Fibroblast of lung (primary cell): ENCODE data around the gene CPN2. TPM values are rescaled to one million over a fixed set of nuclear protein-coding genes. Genes with fewer than 3 reads are reported as not detected.
A peak's percentile ranks its signal among the peaks of the same experiment; 100 is the strongest.

Source experiments
- DNase-seq, 2 donors: peaks; one replicate each; pipeline versions ENCODE4 v3.0.0 to v3.0.0-alpha.2; 2010; ENCODE audit warnings: low read depth in 2 of 2
- H2AFZ ChIP-seq: 2 replicates; pipeline ENCODE4 v1.5.1; 2012; ENCODE audit warnings: low read length, control low read depth, inconsistent platforms
- H3K27ac ChIP-seq: 2 replicates; pipeline ENCODE4 v1.5.1; 2011; ENCODE audit warnings: low read length, control low read depth; ENCODE audit not compliant: insufficient read depth
- H3K27me3 ChIP-seq: 2 replicates; pipeline ENCODE4 v1.5.1; 2011; ENCODE audit warnings: mild to moderate bottlenecking, low read length; ENCODE audit not compliant: control insufficient read depth, insufficient read depth
- H3K36me3 ChIP-seq: 2 replicates; pipeline ENCODE4 v1.5.1; 2011; ENCODE audit warnings: low read length; ENCODE audit not compliant: control insufficient read depth, insufficient read depth
- H3K4me1 ChIP-seq: 2 replicates; pipeline ENCODE4 v1.5.1; 2011; ENCODE audit warnings: low read length; ENCODE audit not compliant: control insufficient read depth, insufficient read depth; ENCODE audit errors: extremely low read depth
- H3K4me2 ChIP-seq: 2 replicates; pipeline ENCODE4 v1.5.1; 2011; ENCODE audit warnings: low read length, control low read depth; ENCODE audit not compliant: insufficient read depth; ENCODE audit errors: extremely low read depth
- H3K4me3 ChIP-seq, 4 experiments: fragments of 200-600 bp in 1 of 4; sonication (generic) in 1 of 4; replicated peaks in 1 of 4; 2 replicates each; pipeline ENCODE4 v1.5.1; 2011 to 2016; ENCODE audit warnings: low read length in 4 of 4, low read depth in 3 of 4, mild to moderate bottlenecking in 3 of 4, control low read depth in 2 of 4, inconsistent platforms in 1 of 4, mixed read lengths in 1 of 4; ENCODE audit not compliant: insufficient read depth in 1 of 4; ENCODE audit errors: control extremely low read depth in 1 of 4
- H3K79me2 ChIP-seq: 2 replicates; pipeline ENCODE4 v1.5.1; 2012; ENCODE audit warnings: mild to moderate bottlenecking, low read length, inconsistent platforms; ENCODE audit not compliant: control insufficient read depth, insufficient read depth
- H3K9ac ChIP-seq: 2 replicates; pipeline ENCODE4 v1.5.1; 2011; ENCODE audit warnings: mild to moderate bottlenecking, low read length, control low read depth; ENCODE audit not compliant: insufficient read depth
- H3K9me3 ChIP-seq: 2 replicates; pipeline ENCODE4 v1.5.1; 2012; ENCODE audit warnings: low read depth, low read length; ENCODE audit not compliant: control insufficient read depth, insufficient read depth
- H4K20me1 ChIP-seq: 2 replicates; pipeline ENCODE4 v1.5.1; 2011; ENCODE audit warnings: low read length; ENCODE audit not compliant: control insufficient read depth, insufficient read depth; ENCODE audit errors: extremely low read depth
- CTCF ChIP-seq, 2 donors: IDR thresholded peaks in 1 of 2; conservative IDR thresholded peaks in 1 of 2; 1 replicate in 1 of 2; 2 replicates in 1 of 2; pipeline ENCODE4 v1.5.1; 2011 to 2012; ENCODE audit warnings: low read length in 2 of 2, control low read depth in 1 of 2, inconsistent platforms in 1 of 2, low read depth in 1 of 2, mild to moderate bottlenecking in 1 of 2
- EZH2 ChIP-seq: IDR thresholded peaks from 2 replicates; pipeline ENCODE4 v1.5.1; 2012; ENCODE audit warnings: low read length, control low read depth, mild to moderate bottlenecking; ENCODE audit errors: missing control alignments
- polyA plus RNA-seq, 2 donors: library from polyadenylated mRNA; depleted of rRNA in 1 of 2; stranded (reverse) in 1 of 2; unstranded in 1 of 2; fragments of >200 nt; gene quantifications; 2 replicates each; pipeline ENCODE4 v1.2.1, GENCODE V29; 2011 to 2012; ENCODE audit warnings: missing spikeins in 1 of 2
- total RNA-seq: library from RNA; depleted of rRNA; stranded (reverse); fragments of >200 nt; gene quantifications from 2 replicates; pipeline ENCODE4 v1.2.1, GENCODE V29; 2014

The CPN2 gene
- total and polyA plus RNA-seq, 2 donors (not counting 1 experiment from before 2014, with no cell fraction given): not detected

GRCh38 chr3:194395778-194396538, 44.8 kb upstream of the CPN2 start:
- Histone ChIP-seq H2AFZ (peak overlapping the region; percentile 29), H3K9me3 (no peaks in the 10 kb centered on the region), H4K20me1 (no peaks in the 10 kb centered on the region), H3K27me3 (peaks cover 21% of the 10 kb centered on the region), H3K79me2 (no peaks in the 10 kb centered on the region), H3K9ac (no peak overlapping the region), H3K4me1 (peaks cover 4% of the 10 kb centered on the region), H3K4me2 (peak overlapping the region; percentile 32), H3K4me3 (peak overlapping the region in 1 of 4 experiments; percentile 20), H3K36me3 (no peaks in the 10 kb centered on the region), H3K27ac (no peak overlapping the region)
- no peak for TF ChIP-seq CTCF (conservative IDR thresholded peaks at IDR 0.05 in 1 of 2, IDR thresholded peaks at IDR 0.05 in 1 of 2; ENCODE audit: low read depth in 1 of 2, low read length in 2 of 2)
- no peak for TF ChIP-seq EZH2
- DNase-seq: peak in 1 of 2 donors; percentile 59

- no peak overlapping the region for H3K4me2 ChIP-seq
- DNase-seq: peak in 1 of 2 donors; percentile 58
These were observed 44.1 kb upstream of the CPN2 start for GRCh38 chr3:194395212-194395611.

GRCh38 chr3:194392576-194392975, 41.4 kb upstream of the CPN2 start:
- Histone ChIP-seq H3K27ac (no peak overlapping the region), H2AFZ (no peak overlapping the region), H3K4me2 (no peak overlapping the region), H3K4me3 (no peak overlapping the region), H3K9ac (no peak overlapping the region), H3K79me2 (no peaks in the 10 kb centered on the region), H3K27me3 (peaks cover 23% of the 10 kb centered on the region), H3K4me1 (peaks cover 4% of the 10 kb centered on the region), H3K9me3 (no peaks in the 10 kb centered on the region), H4K20me1 (no peaks in the 10 kb centered on the region), H3K36me3 (no peaks in the 10 kb centered on the region)
- TF ChIP-seq EZH2 (no peak), CTCF (conservative IDR thresholded peaks at IDR 0.05 in 1 of 2, IDR thresholded peaks at IDR 0.05 in 1 of 2; ENCODE audit: low read depth in 1 of 2, low read length in 2 of 2) (no peak)
- DNase-seq: no peak

More at GRCh38 chr3:194395212-194395611, 44.1 kb upstream of the CPN2 start:
- no peak for TF ChIP-seq CTCF (conservative IDR thresholded peaks at IDR 0.05 in 1 of 2, IDR thresholded peaks at IDR 0.05 in 1 of 2; ENCODE audit: low read depth in 1 of 2, low read length in 2 of 2)
- no peak for TF ChIP-seq EZH2
- H3K4me3 ChIP-seq: no peak overlapping the region
- H3K79me2 ChIP-seq: no peaks in the 10 kb centered on the region
- H3K9ac ChIP-seq: no peak overlapping the region
- H3K36me3 ChIP-seq: no peaks in the 10 kb centered on the region
- no peaks in the 10 kb centered on the region for H4K20me1 ChIP-seq
- no peak overlapping the region for H3K27ac ChIP-seq
- H2AFZ ChIP-seq: no peak overlapping the region
- H3K4me1 ChIP-seq: peaks cover 4% of the 10 kb centered on the region
- peaks cover 25% of the 10 kb centered on the region for H3K27me3 ChIP-seq
- H3K9me3 ChIP-seq: no peaks in the 10 kb centered on the region
